OCI-LY7 (cell line): ENCODE measurements around the gene IRX5.

Experiments used
- CTCF ChIP-seq: fragments of 200-600 bp; sonication (generic); conservative IDR thresholded peaks from 2 replicates; pipeline ENCODE4 v1.5.1; 2014; ENCODE audit warnings: mild to moderate bottlenecking, antibody characterized with exemption, low read length, moderate library complexity, mixed read lengths
- EZH2phosphoT487 ChIP-seq: fragments of 200-600 bp; sonication (generic); IDR thresholded peaks from 2 replicates; pipeline ENCODE4 v1.6.1; 2018; ENCODE audit warnings: low read depth, borderline replicate concordance, mild to moderate bottlenecking, mixed run types, antibody characterized with exemption, low read length, moderate library complexity, mixed read lengths

- no peak for TF ChIP-seq CTCF
- TF ChIP-seq EZH2phosphoT487 = no peak
These were observed 7.8 kb downstream of the IRX5 start for GRCh38 chr16:54938212-54939028.
